Neutrophil (primary cell): ENCODE measurements around the gene C19orf25.

ENCODE experiments used
- H3K27ac ChIP-seq: fragments of 200-600 bp; sonication (generic); 2 replicates; pipeline ENCODE4 v1.5.1; 2016; ENCODE audit warnings: mild to moderate bottlenecking, moderate library complexity
- H3K27me3 ChIP-seq: fragments of 200-600 bp; sonication (generic); 2 replicates; pipeline ENCODE4 v1.6.0; 2016; ENCODE audit warnings: mild to moderate bottlenecking
- H3K36me3 ChIP-seq: fragments of 200-600 bp; sonication (generic); 2 replicates; pipeline ENCODE4 v1.5.1; 2017
- H3K4me1 ChIP-seq, 2 experiments: fragments of 200-600 bp in 1 of 2; sonication (generic) in 1 of 2; 1 replicate in 1 of 2; 2 replicates in 1 of 2; pipeline versions ENCODE4 v1.5.1 to v1.6.1; 2013 to 2016; ENCODE audit warnings: low read depth in 1 of 2, low read length in 1 of 2, mild to moderate bottlenecking in 1 of 2, moderate library complexity in 1 of 2; ENCODE audit not compliant: control insufficient read depth in 1 of 2, insufficient read depth in 1 of 2
- H3K4me3 ChIP-seq, 2 experiments: fragments of 200-600 bp in 1 of 2; sonication (generic) in 1 of 2; 1 replicate in 1 of 2; 2 replicates in 1 of 2; pipeline ENCODE4 v1.5.1; 2013 to 2016; ENCODE audit warnings: low read depth in 1 of 2, low read length in 1 of 2, mild to moderate bottlenecking in 1 of 2, moderate library complexity in 1 of 2
- H3K9me3 ChIP-seq: fragments of 200-600 bp; sonication (generic); 2 replicates; pipeline ENCODE4 v1.5.1; 2016
- TF ChIP-seq, protein P1 (sequence below): fragments of 200-600 bp; sonication (generic); IDR thresholded peaks from 2 replicates; pipeline ENCODE4 v1.5.1; 2016; ENCODE audit warnings: antibody characterized with exemption

Gene C19orf25

DNA sequence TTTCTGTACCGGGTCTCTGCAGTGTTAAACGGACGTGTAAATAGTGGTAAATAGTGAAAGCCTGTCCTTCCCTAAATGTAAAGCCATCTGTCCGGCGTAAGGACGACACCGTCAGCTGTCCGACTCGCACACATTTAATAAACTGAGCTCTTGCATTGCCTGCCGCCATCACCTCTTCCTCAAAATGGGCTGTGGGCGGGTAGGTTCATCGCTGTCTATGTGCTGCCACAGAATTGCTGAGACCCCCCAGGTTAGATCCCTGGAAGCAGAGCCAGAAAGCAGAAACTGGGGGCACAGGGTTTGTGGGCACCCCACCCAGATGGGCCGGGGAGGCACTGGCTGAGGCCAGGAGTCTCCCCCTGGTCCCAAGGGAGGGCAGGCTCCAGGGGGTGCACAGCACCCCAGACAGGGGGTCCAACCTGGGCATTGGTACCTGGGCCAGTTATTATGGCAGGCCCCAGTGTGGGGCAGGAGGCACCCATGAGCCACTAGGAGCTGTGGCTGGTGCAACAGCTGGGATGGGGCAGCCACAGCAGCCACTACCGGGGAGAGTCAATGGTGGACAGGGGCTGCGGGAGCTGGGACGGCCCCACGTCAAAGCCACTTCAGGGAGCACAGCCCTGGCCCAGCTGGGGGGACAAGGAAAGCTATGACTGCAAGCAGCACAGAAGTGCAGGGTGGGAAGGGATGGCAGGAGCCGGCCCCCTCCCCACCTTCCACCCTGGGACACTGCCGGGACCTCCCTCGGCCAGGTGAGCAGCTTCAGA is 5.7 kb downstream of the C19orf25 start:
- no peak overlapping the region for H3K4me3 ChIP-seq
- H3K27ac ChIP-seq = no peak overlapping the region
- peaks cover 58% of the 10 kb centered on the region for H3K27me3 ChIP-seq
- TF ChIP-seq, protein P1, sequence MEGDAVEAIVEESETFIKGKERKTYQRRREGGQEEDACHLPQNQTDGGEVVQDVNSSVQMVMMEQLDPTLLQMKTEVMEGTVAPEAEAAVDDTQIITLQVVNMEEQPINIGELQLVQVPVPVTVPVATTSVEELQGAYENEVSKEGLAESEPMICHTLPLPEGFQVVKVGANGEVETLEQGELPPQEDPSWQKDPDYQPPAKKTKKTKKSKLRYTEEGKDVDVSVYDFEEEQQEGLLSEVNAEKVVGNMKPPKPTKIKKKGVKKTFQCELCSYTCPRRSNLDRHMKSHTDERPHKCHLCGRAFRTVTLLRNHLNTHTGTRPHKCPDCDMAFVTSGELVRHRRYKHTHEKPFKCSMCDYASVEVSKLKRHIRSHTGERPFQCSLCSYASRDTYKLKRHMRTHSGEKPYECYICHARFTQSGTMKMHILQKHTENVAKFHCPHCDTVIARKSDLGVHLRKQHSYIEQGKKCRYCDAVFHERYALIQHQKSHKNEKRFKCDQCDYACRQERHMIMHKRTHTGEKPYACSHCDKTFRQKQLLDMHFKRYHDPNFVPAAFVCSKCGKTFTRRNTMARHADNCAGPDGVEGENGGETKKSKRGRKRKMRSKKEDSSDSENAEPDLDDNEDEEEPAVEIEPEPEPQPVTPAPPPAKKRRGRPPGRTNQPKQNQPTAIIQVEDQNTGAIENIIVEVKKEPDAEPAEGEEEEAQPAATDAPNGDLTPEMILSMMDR = no peak
- H3K36me3 ChIP-seq = peaks cover 33% of the 10 kb centered on the region
- peaks cover 25 to 36% of the 10 kb centered on the region in 2 experiments for H3K4me1 ChIP-seq
- H3K9me3 ChIP-seq = no peaks in the 10 kb centered on the region

DNA sequence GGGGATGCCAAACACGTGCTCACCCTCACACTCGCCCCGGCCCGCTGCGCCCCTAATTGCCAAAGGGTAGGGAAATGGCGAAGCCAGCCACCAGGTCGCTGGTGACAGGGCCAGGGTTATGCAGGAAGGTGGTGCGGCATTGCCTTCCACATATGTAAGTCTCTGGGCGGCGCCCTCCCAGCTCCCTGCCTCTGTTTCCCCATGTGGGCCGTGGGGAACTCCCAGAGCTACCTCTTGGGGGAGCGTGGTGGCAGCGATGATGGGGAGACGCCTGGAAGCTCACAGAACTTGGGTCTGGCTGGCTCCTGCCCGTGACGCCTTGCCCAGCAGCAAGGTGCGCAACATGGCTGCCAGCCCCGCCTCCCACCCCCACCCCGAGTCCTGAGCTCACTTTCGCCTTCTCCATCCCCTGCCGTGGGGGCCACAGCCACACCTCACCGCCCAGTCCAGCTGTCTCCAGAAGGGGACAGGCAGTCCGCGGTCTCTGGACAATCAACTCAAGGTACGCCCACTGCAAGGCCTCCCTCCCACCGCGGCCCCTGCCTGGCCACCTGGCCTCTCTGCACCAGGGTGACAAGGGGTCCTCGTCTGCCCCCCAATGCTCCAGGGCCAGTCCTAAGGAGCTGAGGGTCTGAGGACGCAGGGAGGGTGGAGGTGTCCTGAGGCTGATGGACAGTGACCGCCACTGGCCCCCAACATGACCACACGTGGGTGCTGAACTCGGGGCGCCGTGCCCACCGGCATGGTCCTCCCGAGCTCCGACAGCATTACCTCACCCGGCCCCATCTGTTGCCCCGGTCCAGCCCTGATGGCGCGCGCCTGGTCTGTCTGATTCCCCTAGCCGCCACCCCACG is 6.6 kb downstream of the C19orf25 start:
- H3K27ac ChIP-seq = no peak overlapping the region
- peaks cover 19 to 39% of the 10 kb centered on the region in 2 experiments for H3K4me1 ChIP-seq
- H3K9me3 ChIP-seq = no peaks in the 10 kb centered on the region
- TF ChIP-seq, protein P1 = no peak
- H3K27me3 ChIP-seq = peaks cover 66% of the 10 kb centered on the region
- H3K4me3 ChIP-seq = no peak overlapping the region
- H3K36me3 ChIP-seq = peaks cover 32% of the 10 kb centered on the region

DNA sequence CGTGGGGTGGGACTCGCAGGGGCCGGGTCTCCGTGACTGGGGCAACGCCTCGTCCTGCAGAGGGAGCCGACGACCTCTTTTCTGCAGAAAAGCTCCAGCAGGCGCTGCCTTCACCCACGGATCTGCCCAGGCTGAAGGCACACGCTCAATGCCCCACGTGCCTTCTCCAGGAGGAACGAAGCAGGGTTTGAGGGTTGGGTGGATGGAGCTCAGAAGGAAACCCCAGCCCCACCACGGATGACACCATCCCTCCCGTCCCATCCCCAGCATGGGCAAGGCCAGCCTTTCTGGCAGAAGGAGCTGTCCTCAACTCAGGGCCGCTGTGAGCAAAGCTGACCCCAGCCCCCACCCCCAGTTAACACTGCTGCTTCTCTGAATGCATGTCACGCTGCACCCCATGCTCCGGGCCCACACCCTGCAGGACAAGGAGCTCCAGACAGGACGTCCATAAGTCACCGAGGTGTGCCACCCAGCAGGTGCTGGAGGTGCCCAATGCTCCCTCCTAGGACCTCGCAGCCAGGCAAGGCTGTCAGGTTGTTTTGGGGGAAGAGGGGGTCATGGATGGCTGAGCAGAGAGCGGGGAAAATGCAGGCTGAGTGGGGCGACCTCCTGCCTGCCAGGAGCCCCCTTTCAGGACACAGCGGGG is 7.4 kb downstream of the C19orf25 start:
- Histone ChIP-seq H3K36me3 (peaks cover 26% of the 10 kb centered on the region), H3K9me3 (no peaks in the 10 kb centered on the region), H3K4me1 (peaks cover 19 to 42% of the 10 kb centered on the region in 2 experiments), H3K4me3 (no peak overlapping the region), H3K27ac (no peak overlapping the region), H3K27me3 (peaks cover 74% of the 10 kb centered on the region)
- TF ChIP-seq, protein P1 = no peak

DNA sequence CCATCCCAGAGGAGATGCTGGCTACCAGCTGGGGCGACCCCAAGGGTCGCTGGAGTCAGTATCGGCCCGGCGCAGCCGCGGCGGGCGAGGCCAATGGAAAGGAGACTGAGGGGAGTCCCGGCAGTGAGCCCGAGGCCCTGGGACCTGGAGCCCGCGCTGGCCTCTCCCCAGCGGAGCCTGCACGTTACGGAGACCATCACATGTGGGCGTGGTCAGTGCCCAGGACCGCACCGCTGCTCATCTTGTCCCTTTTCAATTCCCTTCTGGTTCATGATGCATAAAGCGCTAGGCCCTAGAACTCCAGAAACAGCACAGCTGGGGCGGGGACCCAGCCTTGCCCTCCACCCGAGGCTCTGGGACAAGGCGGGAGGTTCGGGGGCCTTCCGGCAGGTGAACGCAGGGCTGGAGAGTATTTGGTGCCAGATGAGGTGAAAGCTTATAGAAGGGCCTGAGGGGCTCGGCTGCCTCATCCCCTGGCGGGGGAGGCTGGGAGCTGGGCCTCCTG is 8.0 kb downstream of the C19orf25 start:
- Histone ChIP-seq H3K9me3 (no peaks in the 10 kb centered on the region), H3K36me3 (peaks cover 20% of the 10 kb centered on the region), H3K27me3 (peaks cover 80% of the 10 kb centered on the region), H3K4me3 (peak overlapping the region; percentile 25 to 44), H3K27ac (no peak overlapping the region), H3K4me1 (peaks cover 19 to 42% of the 10 kb centered on the region in 2 experiments)
- TF ChIP-seq, protein P1 = no peak

DNA sequence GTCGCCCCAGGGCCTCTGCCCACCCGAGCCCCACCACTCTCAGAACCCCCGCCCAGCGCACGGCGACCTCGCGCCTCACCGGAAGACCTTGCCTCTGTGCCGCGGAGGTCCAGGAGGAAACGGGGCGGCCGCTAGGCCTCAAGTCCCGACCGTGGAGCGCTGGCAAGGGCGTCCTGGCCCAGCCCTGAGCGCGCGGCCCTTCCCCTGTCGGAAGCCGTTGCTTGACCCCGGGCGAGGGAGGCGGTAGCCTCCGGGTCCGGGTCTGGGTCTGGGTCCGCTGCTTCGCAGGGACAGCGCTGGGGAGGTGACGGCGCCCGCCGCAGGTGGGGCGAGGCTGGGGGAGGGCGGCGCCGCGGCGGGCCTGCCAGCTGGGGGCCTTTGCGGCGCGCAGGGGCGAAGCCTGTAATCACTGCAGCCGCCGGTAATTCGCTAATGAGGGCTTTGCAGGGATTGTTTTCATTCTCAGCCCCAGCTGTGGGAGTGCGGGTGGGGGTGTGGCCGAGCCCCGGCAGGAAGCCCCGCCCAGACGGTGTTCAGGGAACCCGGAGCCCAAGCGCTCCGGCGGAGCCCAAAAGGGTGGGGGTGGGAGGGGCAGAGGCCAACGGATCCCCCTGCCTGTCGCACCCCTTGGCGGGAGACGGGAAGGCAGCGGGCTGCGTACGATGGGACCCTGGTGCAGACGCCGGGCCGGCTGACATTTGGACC is 8.6 kb downstream of the C19orf25 start:
- Histone ChIP-seq H3K9me3 (no peaks in the 10 kb centered on the region), H3K4me3 (peak overlapping the region; percentile 25 to 44), H3K4me1 (peaks cover 19 to 44% of the 10 kb centered on the region in 2 experiments), H3K27me3 (peaks cover 86% of the 10 kb centered on the region), H3K36me3 (peaks cover 14% of the 10 kb centered on the region), H3K27ac (no peak overlapping the region)
- TF ChIP-seq, protein P1 = no peak
